GM23338 (cell line): Measurements from ENCODE around the gene NFILZ. TPM values are rescaled to one million over a fixed set of nuclear protein-coding genes. Genes with fewer than 3 reads are reported as not detected.

Source experiments
- ATAC-seq: fragments of 200-7000 bp; cut with Tn5 transposase; 3 replicates; pipeline ENCODE4 v1.9.1; 2020
- DNase-seq: peaks from one replicate; pipeline ENCODE4 v3.0.0-alpha.2; 2015; ENCODE audit warnings: low spot score
- H2AFZ ChIP-seq: fragments of 200-600 bp; sonication (generic); 2 replicates; pipeline ENCODE4 v1.8.0; 2016; ENCODE audit warnings: antibody characterized with exemption, mild to moderate bottlenecking, moderate library complexity
- H3F3A ChIP-seq: fragments of 200-600 bp; sonication (generic); replicated peaks from 2 replicates; pipeline ENCODE4 v1.8.0; 2017; ENCODE audit warnings: antibody characterized with exemption, mixed run types, low read depth
- H3K27ac ChIP-seq: fragments of 200-600 bp; sonication (generic); 2 replicates; pipeline ENCODE4 v1.6.1; 2016; ENCODE audit warnings: low read depth
- H3K27me3 ChIP-seq: fragments of 200-600 bp; sonication (generic); 2 replicates; pipeline ENCODE4 v1.8.0; 2016; ENCODE audit warnings: mild to moderate bottlenecking, mixed run types, moderate library complexity; ENCODE audit not compliant: insufficient read depth
- H3K36me3 ChIP-seq: fragments of 200-600 bp; sonication (generic); 2 replicates; pipeline ENCODE4 v1.8.0; 2016; ENCODE audit warnings: mild to moderate bottlenecking; ENCODE audit not compliant: insufficient read depth
- H3K4me1 ChIP-seq: fragments of 200-600 bp; sonication (generic); 2 replicates; pipeline ENCODE4 v1.8.0; 2016; ENCODE audit warnings: mild to moderate bottlenecking, moderate library complexity; ENCODE audit not compliant: insufficient read depth
- H3K4me2 ChIP-seq: fragments of 200-600 bp; sonication (generic); 2 replicates; pipeline ENCODE4 v1.7.1; 2017; ENCODE audit warnings: mixed run types
- H3K4me3 ChIP-seq: fragments of 200-600 bp; sonication (generic); 2 replicates; pipeline ENCODE4 v1.6.1; 2016; ENCODE audit warnings: mixed run types
- H3K79me2 ChIP-seq: fragments of 200-600 bp; sonication (generic); replicated peaks from 2 replicates; pipeline ENCODE4 v1.8.0; 2017; ENCODE audit warnings: mild to moderate bottlenecking; ENCODE audit not compliant: insufficient read depth
- H3K9me2 ChIP-seq: fragments of 200-600 bp; sonication (generic); 2 replicates; pipeline ENCODE4 v1.8.0; 2017; ENCODE audit not compliant: insufficient read depth
- H4K20me1 ChIP-seq: fragments of 200-600 bp; sonication (generic); replicated peaks from 2 replicates; pipeline ENCODE4 v1.8.0; 2017; ENCODE audit warnings: mild to moderate bottlenecking; ENCODE audit not compliant: insufficient read depth
- H3K27ac Mint-ChIP-seq: 2 replicates; pipeline ENCODE4 v1.8.0; 2020; ENCODE audit warnings: inconsistent platforms, mild to moderate bottlenecking, moderate library complexity, mixed read lengths
- H3K27me3 Mint-ChIP-seq: 3 replicates; pipeline ENCODE4 v1.8.0; 2022; ENCODE audit warnings: low read depth, mild to moderate bottlenecking, moderate library complexity, mixed read lengths, inconsistent platforms; ENCODE audit not compliant: insufficient read depth, poor library complexity
- H3K36me3 Mint-ChIP-seq: 3 replicates; pipeline ENCODE4 v1.8.0; 2021; ENCODE audit warnings: low read depth, mild to moderate bottlenecking, inconsistent platforms, moderate library complexity, mixed read lengths
- H3K4me1 Mint-ChIP-seq: 3 replicates; pipeline ENCODE4 v1.8.0; 2020; ENCODE audit warnings: mild to moderate bottlenecking, inconsistent platforms, mixed read lengths
- H3K4me3 Mint-ChIP-seq: 3 replicates; pipeline ENCODE4 v1.8.0; 2021; ENCODE audit warnings: moderate library complexity, mild to moderate bottlenecking, inconsistent platforms, mixed read lengths
- H3K9me3 Mint-ChIP-seq: 3 replicates; pipeline ENCODE4 v1.8.0; 2020; ENCODE audit warnings: moderate library complexity, mild to moderate bottlenecking, inconsistent platforms, mixed read lengths
- CREB1 ChIP-seq: fragments of 250-450 bp; sonication (Bioruptor Pico); IDR thresholded peaks from 2 replicates; pipeline ENCODE4 v1.5.0; 2020; ENCODE audit warnings: low read depth, mild to moderate bottlenecking, moderate library complexity
- EZH2 ChIP-seq: fragments of 200-600 bp; sonication (generic); IDR thresholded peaks from one replicate; pipeline ENCODE4 v1.8.0; 2017; ENCODE audit warnings: antibody characterized with exemption, mild to moderate bottlenecking, low read depth; ENCODE audit not compliant: unreplicated experiment
- EZH2phosphoT487 ChIP-seq: fragments of 200-600 bp; sonication (generic); IDR thresholded peaks from one replicate; pipeline ENCODE4 v1.8.1; 2018; ENCODE audit warnings: antibody characterized with exemption; ENCODE audit not compliant: unreplicated experiment
- JUNB ChIP-seq: IDR thresholded peaks from one replicate; pipeline ENCODE4 v1.6.1; 2016; ENCODE audit warnings: antibody characterized with exemption; ENCODE audit not compliant: unreplicated experiment
- NANOG ChIP-seq: IDR thresholded peaks from 2 replicates; pipeline ENCODE4 v1.6.1; 2016; ENCODE audit warnings: antibody characterized with exemption, borderline replicate concordance
- POLR2AphosphoS5 ChIP-seq: IDR thresholded peaks from 2 replicates; pipeline ENCODE4 v1.6.1; 2016; ENCODE audit warnings: antibody characterized with exemption, low read depth
- REST ChIP-seq: IDR thresholded peaks from one replicate; pipeline ENCODE4 v1.6.1; 2018; ENCODE audit warnings: antibody characterized with exemption; ENCODE audit not compliant: unreplicated experiment
- STAT1 ChIP-seq: IDR thresholded peaks from one replicate; pipeline ENCODE4 v1.6.1; 2016; ENCODE audit warnings: antibody characterized with exemption; ENCODE audit not compliant: unreplicated experiment
- ZNF114 ChIP-seq: fragments of 250-450 bp; sonication (Bioruptor Pico); IDR thresholded peaks from 2 replicates; pipeline ENCODE4 v1.5.0; 2020; ENCODE audit warnings: mild to moderate bottlenecking, moderate library complexity
- ZNF331 ChIP-seq: fragments of 250-450 bp; sonication (Bioruptor Pico); IDR thresholded peaks from 2 replicates; pipeline ENCODE4 v1.5.0; 2020; ENCODE audit warnings: low read depth, mild to moderate bottlenecking, moderate library complexity
- polyA plus RNA-seq: library from polyadenylated mRNA; unstranded; fragments of >200 nt; fragmentation: Nextera tagmentation; extraction: Ambion mirVana; gene quantifications from 2 replicates; pipeline ENCODE4 v1.2.1, GENCODE V29; 2016
- total RNA-seq: library from RNA; depleted of rRNA; stranded (reverse); fragments of >200 nt; shearing (Covaris generic); gene quantifications from 2 replicates; pipeline ENCODE4 v1.2.3, GENCODE V29; 2014
- TF ChIP-seq, protein P1 (sequence below): IDR thresholded peaks from 2 replicates; pipeline ENCODE4 v1.6.1; 2016; ENCODE audit warnings: antibody characterized with exemption
- TF ChIP-seq, protein P2 (sequence below), 2 experiments: fragments of 200-600 bp in 1 of 2; sonication (generic) in 1 of 2; conservative IDR thresholded peaks; 2 replicates each; pipeline versions ENCODE4 v1.5.1 to v1.6.1; 2016 to 2017; ENCODE audit warnings: antibody characterized with exemption in 2 of 2, low read depth in 2 of 2, mild to moderate bottlenecking in 2 of 2, moderate library complexity in 1 of 2
- TF ChIP-seq, protein P3 (sequence below): fragments of 250-450 bp; sonication (Bioruptor Pico); IDR thresholded peaks from 2 replicates; pipeline ENCODE4 v1.5.0; 2020; ENCODE audit warnings: mild to moderate bottlenecking, moderate library complexity

The NFILZ gene
- total and polyA plus RNA-seq, 2 experiments from 2014 or later, result not detected

- DNase-seq, result no peak
- H2AFZ ChIP-seq, result peak overlapping the region; percentile 74; the same call in 1 of the 2 replicates
- no peak for ATAC-seq
Measured at GRCh38 chr19:8617984-8618383, 12.4 kb upstream of the NFILZ start.

More at GRCh38 chr19:8617984-8618383, 12.4 kb upstream of the NFILZ start:
- Histone ChIP-seq H3K4me3 (no peak overlapping the region), H4K20me1 (no peaks in the 10 kb centered on the region), H3K9me2 (no peaks in the 10 kb centered on the region), H3K4me1 (no peaks in the 10 kb centered on the region), H3K27me3 (no peaks in the 10 kb centered on the region), H3K79me2 (no peaks in the 10 kb centered on the region), H3F3A (no peaks in the 10 kb centered on the region), H3K36me3 (no peaks in the 10 kb centered on the region), H3K4me2 (no peak overlapping the region), H3K27ac (no peak overlapping the region)
- Mint-ChIP-seq H3K4me3 (no peak overlapping the region), H3K36me3 (no peaks in the 10 kb centered on the region), H3K27ac (no peak overlapping the region), H3K9me3 (peaks cover 7% of the 10 kb centered on the region; the same call in 2 of the 3 replicates), H3K27me3 (peaks cover 15% of the 10 kb centered on the region), H3K4me1 (peaks cover 2% of the 10 kb centered on the region; the same call in 2 of the 3 replicates)
- TF ChIP-seq, protein P1, sequence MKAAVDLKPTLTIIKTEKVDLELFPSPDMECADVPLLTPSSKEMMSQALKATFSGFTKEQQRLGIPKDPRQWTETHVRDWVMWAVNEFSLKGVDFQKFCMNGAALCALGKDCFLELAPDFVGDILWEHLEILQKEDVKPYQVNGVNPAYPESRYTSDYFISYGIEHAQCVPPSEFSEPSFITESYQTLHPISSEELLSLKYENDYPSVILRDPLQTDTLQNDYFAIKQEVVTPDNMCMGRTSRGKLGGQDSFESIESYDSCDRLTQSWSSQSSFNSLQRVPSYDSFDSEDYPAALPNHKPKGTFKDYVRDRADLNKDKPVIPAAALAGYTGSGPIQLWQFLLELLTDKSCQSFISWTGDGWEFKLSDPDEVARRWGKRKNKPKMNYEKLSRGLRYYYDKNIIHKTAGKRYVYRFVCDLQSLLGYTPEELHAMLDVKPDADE, result no peak
- no peak for TF ChIP-seq EZH2phosphoT487
- no peak for TF ChIP-seq STAT1
- no peak for TF ChIP-seq EZH2
- TF ChIP-seq CREB1 (CRISPR knock-in tag), result no peak
- no peak for TF ChIP-seq POLR2AphosphoS5
- TF ChIP-seq JUNB, result no peak
- no peak for TF ChIP-seq NANOG
- TF ChIP-seq ZNF331 (CRISPR knock-in tag), result no peak
- TF ChIP-seq REST, result no peak
- no peak for TF ChIP-seq ZNF114 (CRISPR knock-in tag)
- TF ChIP-seq, protein P2, sequence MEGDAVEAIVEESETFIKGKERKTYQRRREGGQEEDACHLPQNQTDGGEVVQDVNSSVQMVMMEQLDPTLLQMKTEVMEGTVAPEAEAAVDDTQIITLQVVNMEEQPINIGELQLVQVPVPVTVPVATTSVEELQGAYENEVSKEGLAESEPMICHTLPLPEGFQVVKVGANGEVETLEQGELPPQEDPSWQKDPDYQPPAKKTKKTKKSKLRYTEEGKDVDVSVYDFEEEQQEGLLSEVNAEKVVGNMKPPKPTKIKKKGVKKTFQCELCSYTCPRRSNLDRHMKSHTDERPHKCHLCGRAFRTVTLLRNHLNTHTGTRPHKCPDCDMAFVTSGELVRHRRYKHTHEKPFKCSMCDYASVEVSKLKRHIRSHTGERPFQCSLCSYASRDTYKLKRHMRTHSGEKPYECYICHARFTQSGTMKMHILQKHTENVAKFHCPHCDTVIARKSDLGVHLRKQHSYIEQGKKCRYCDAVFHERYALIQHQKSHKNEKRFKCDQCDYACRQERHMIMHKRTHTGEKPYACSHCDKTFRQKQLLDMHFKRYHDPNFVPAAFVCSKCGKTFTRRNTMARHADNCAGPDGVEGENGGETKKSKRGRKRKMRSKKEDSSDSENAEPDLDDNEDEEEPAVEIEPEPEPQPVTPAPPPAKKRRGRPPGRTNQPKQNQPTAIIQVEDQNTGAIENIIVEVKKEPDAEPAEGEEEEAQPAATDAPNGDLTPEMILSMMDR (conservative IDR thresholded peaks at IDR 0.05; ENCODE audit: low read depth in 2 of 2), result no peak
- TF ChIP-seq, protein P3, sequence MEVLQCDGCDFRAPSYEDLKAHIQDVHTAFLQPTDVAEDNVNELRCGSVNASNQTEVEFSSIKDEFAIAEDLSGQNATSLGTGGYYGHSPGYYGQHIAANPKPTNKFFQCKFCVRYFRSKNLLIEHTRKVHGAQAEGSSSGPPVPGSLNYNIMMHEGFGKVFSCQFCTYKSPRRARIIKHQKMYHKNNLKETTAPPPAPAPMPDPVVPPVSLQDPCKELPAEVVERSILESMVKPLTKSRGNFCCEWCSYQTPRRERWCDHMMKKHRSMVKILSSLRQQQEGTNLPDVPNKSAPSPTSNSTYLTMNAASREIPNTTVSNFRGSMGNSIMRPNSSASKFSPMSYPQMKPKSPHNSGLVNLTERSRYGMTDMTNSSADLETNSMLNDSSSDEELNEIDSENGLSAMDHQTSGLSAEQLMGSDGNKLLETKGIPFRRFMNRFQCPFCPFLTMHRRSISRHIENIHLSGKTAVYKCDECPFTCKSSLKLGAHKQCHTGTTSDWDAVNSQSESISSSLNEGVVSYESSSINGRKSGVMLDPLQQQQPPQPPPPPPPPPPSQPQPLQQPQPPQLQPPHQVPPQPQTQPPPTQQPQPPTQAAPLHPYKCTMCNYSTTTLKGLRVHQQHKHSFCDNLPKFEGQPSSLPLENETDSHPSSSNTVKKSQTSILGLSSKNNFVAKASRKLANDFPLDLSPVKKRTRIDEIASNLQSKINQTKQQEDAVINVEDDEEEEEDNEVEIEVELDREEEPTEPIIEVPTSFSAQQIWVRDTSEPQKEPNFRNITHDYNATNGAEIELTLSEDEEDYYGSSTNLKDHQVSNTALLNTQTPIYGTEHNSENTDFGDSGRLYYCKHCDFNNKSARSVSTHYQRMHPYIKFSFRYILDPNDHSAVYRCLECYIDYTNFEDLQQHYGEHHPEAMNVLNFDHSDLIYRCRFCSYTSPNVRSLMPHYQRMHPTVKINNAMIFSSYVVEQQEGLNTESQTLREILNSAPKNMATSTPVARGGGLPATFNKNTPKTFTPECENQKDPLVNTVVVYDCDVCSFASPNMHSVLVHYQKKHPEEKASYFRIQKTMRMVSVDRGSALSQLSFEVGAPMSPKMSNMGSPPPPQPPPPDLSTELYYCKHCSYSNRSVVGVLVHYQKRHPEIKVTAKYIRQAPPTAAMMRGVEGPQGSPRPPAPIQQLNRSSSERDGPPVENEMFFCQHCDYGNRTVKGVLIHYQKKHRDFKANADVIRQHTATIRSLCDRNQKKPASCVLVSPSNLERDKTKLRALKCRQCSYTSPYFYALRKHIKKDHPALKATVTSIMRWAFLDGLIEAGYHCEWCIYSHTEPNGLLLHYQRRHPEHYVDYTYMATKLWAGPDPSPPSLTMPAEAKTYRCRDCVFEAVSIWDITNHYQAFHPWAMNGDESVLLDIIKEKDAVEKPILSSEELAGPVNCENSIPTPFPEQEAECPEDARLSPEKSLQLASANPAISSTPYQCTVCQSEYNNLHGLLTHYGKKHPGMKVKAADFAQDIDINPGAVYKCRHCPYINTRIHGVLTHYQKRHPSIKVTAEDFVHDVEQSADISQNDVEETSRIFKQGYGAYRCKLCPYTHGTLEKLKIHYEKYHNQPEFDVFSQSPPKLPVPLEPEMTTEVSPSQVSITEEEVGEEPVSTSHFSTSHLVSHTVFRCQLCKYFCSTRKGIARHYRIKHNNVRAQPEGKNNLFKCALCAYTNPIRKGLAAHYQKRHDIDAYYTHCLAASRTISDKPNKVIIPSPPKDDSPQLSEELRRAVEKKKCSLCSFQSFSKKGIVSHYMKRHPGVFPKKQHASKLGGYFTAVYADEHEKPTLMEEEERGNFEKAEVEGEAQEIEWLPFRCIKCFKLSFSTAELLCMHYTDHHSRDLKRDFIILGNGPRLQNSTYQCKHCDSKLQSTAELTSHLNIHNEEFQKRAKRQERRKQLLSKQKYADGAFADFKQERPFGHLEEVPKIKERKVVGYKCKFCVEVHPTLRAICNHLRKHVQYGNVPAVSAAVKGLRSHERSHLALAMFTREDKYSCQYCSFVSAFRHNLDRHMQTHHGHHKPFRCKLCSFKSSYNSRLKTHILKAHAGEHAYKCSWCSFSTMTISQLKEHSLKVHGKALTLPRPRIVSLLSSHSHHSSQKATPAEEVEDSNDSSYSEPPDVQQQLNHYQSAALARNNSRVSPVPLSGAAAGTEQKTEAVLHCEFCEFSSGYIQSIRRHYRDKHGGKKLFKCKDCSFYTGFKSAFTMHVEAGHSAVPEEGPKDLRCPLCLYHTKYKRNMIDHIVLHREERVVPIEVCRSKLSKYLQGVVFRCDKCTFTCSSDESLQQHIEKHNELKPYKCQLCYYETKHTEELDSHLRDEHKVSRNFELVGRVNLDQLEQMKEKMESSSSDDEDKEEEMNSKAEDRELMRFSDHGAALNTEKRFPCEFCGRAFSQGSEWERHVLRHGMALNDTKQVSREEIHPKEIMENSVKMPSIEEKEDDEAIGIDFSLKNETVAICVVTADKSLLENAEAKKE (CRISPR knock-in tag), result no peak
